GM21723 (cell line): Measurements from ENCODE around the gene NCOA3.

Source experiments
- ATAC-seq: cut with Tn5 transposase; IDR thresholded peaks from one replicate; pipeline ENCODE4 v1.9.1; 2021; ENCODE audit warnings: mild to moderate bottlenecking, moderate library complexity; ENCODE audit not compliant: unreplicated experiment

Gene NCOA3

DNA sequence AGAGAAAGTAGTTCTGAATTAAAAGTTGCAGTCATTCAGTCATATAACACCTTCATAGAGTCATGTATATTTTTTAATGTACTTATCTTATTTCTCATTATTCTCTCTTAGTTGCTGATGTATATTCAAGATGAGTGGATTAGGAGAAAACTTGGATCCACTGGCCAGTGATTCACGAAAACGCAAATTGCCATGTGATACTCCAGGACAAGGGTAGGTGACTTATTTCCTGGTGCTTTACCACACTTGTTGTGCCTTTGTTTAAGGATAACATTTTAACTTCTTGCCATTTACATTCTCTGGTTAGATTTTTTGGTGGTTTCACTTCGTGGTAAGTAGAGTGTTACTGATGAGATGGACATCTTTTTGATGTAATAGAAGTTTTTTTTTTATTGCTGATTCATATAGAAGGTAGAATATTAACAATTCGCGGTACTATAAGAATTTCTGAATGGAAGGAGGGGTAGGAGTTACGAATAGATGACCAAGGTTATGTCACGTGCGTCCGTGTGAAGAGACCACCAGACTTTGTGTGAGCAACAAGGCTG lies 120.5 kb downstream of the NCOA3 start:
- ATAC-seq = no peak

DNA sequence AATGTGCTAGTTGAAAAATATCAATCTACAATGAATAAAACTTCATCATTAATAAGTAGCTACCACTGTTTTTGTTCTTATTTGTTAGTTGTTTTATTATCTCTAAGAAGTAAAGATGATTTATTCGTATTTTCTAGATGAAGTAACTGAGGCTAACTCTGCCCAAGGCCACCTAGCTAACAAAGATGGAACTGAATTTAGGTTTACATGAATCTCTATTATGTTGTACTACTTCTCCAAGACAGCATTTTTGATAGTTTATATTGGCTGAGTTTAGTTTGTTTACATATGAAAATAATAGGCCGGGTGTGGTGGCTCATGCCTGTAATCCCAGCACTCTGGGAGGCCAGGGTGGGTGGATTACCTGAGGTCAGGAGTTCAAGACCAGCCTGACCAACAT lies 121.5 kb downstream of the NCOA3 start:
- ATAC-seq = no peak

GRCh38 chr20:47627540-47627939 lies 125.9 kb downstream of the NCOA3 start:
- ATAC-seq = no peak

GRCh38 chr20:47629907-47630306 lies 128.2 kb downstream of the NCOA3 start:
- no peak for ATAC-seq

GRCh38 chr20:47631078-47631477 lies 129.4 kb downstream of the NCOA3 start:
- no peak for ATAC-seq

GRCh38 chr20:47635256-47635655 lies 133.6 kb downstream of the NCOA3 start:
- ATAC-seq = no peak

- ATAC-seq = no peak
These were observed 137.2 kb downstream of the NCOA3 start for GRCh38 chr20:47638851-47639250.

DNA sequence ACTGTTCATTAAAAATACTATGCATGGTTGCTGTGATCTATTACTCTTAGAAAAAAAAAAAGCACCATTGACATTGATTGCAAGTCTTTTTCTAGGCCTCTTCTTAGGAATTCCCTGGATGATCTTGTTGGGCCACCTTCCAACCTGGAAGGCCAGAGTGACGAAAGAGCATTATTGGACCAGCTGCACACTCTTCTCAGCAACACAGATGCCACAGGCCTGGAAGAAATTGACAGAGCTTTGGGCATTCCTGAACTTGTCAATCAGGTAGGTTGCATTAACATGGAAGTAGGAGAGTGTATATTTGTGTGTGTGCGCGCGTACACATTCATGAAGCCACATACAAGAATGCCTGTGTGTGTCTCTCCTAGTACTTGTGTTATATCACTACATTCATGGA lies 140.4 kb downstream of the NCOA3 start:
- ATAC-seq = no peak

- no peak for ATAC-seq
These were observed 140.9 kb downstream of the NCOA3 start for GRCh38 chr20:47642624-47643023.

DNA sequence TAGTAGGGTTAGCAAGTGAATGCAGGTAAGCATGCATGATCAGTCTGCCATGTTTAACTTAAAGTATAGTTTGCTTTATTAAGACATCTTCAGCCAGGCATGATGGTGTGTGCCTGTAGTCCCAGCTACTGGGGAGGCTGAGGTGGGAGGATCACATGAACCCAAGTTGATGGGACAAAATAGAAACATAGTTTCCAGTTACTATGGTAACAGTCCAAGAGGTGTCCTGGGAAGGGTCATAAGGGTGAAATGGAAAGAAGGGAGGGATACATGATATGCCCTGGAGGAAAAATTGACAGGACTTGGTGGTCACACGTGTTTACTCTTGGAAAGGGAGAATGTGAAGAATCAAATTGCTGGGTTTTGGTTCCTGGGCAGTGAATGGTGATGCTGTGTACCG lies 143.9 kb downstream of the NCOA3 start:
- no peak for ATAC-seq

GRCh38 chr20:47647994-47648393 lies 146.3 kb downstream of the NCOA3 start:
- ATAC-seq = no peak

GRCh38 chr20:47648943-47649342 lies 147.3 kb downstream of the NCOA3 start:
- ATAC-seq = no peak

- ATAC-seq = no peak
These were observed 150.6 kb downstream of the NCOA3 start for GRCh38 chr20:47652301-47652700.

DNA sequence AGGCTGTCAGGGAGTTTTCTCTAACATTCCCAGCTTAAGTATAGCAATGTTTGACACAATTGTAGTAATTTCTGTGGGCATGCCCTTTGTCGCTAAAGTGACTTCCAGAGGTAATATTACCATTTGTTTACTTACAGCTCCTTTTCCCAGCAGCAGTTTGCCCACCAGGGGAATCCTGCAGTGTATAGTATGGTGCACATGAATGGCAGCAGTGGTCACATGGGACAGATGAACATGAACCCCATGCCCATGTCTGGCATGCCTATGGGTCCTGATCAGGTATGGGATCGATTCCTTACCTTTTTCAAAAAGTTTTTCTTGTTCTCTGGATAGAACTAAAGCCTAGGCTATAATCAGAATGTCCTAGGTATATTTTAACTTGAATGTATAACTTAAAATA lies 151.1 kb downstream of the NCOA3 start:
- no peak for ATAC-seq

GRCh38 chr20:47653869-47654268 lies 152.2 kb downstream of the NCOA3 start:
- ATAC-seq = no peak

DNA sequence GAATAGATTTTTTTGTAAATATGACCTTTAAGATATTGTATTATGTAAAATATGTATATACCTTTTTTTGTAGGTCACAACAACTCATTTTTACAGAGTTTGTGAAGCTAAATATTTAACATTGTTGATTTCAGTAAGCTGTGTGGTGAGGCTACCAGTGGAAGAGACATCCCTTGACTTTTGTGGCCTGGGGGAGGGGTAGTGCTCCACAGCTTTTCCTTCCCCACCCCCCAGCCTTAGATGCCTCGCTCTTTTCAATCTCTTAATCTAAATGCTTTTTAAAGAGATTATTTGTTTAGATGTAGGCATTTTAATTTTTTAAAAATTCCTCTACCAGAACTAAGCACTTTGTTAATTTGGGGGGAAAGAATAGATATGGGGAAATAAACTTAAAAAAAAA lies 152.7 kb downstream of the NCOA3 start:
- no peak for ATAC-seq

DNA sequence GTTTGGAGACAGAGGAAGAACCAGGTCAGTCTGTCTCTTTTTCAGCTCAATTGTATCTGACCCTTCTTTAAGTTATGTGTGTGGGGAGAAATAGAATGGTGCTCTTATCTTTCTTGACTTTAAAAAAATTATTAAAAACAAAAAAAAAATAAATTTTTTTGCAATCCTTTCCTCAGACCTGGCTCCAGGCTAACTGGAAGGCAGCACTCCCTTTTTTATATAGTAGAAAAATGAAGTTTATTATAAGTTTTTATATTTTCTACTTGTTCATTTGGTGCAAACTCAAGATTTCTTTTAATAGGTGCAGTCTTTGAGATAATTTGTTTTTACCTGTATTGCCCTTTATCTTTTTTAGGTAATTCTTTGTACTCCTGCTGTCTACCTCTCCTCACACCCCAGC lies 153.9 kb downstream of the NCOA3 start:
- ATAC-seq = no peak

GRCh38 chr20:47656318-47656717 lies 154.6 kb downstream of the NCOA3 start:
- ATAC-seq = no peak

- ATAC-seq = no peak
These were observed 158.4 kb downstream of the NCOA3 start for GRCh38 chr20:47659904-47660601.

DNA sequence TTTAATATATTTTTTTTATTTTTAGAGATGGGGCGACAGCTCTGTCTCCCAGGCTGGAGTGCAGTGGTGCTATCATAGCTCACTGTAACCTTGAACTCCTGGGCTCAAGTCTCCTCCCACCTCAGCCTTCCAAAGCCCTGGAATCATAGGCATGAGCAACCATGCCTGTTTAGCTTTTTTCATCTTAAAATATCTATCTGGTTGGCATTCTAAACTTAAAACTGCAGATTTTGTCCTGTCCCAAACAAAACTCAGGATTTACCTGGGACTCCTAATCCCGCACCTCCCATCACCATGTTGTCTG lies 158.9 kb downstream of the NCOA3 start:
- no peak for ATAC-seq

- no peak for ATAC-seq
These were observed 159.5 kb downstream of the NCOA3 start for GRCh38 chr20:47660983-47661700.

- ATAC-seq = no peak
These were observed 160.0 kb downstream of the NCOA3 start for GRCh38 chr20:47661714-47662113.
